Measurements from ENCODE around the gene ASS1.

DNA sequence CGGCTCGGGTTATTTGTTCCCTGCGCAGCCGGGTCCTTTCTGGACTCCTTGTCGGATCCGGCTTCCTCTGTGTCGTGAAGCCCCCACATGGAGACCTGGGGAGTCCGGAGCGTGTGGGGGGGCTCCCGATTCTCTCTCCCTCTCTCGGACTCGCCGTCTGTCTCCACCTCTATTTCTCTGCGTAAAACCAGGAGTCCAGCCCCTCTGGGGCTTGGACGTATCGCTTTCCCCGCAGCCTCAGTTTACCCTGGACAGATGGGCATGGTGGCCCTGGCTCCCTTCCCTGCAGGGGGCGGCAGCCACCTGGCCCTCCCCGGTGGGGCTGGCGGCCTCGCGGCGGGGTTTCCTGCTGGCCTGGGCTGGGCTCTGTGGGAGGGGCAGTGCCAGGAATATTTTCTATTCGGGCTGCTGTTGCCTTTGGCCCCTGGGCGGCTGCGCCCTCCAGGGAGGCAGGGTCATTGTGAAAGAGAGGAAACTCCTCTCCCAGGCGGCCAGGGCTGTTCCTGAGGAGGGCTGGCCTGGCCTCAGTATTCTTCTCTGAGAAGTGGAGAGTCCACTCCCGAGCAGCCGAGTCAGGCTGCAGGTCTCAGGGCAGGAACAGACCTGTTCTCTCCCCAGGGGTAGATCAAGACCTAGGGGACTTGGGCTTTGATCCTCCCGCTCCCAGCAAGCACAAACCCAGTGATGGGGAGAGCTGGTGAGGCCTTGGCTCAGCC lies 665 bp downstream of the ASS1 start:
- TF ChIP-seq, protein P1, sequence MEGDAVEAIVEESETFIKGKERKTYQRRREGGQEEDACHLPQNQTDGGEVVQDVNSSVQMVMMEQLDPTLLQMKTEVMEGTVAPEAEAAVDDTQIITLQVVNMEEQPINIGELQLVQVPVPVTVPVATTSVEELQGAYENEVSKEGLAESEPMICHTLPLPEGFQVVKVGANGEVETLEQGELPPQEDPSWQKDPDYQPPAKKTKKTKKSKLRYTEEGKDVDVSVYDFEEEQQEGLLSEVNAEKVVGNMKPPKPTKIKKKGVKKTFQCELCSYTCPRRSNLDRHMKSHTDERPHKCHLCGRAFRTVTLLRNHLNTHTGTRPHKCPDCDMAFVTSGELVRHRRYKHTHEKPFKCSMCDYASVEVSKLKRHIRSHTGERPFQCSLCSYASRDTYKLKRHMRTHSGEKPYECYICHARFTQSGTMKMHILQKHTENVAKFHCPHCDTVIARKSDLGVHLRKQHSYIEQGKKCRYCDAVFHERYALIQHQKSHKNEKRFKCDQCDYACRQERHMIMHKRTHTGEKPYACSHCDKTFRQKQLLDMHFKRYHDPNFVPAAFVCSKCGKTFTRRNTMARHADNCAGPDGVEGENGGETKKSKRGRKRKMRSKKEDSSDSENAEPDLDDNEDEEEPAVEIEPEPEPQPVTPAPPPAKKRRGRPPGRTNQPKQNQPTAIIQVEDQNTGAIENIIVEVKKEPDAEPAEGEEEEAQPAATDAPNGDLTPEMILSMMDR (IDR thresholded peaks at IDR 0.05; ENCODE audit: low read length), result no peak
- TF ChIP-seq EZH2phosphoT487 (IDR thresholded peaks at IDR 0.05; ENCODE audit: low read length), result no peak
- no peak for TF ChIP-seq EZH2 (optimal IDR thresholded peaks at IDR 0.05; ENCODE audit: low read depth, low read length)

All from MM.1S (cell line).